Brain microvascular endothelial cell (primary cell): ENCODE results near the gene DHODH.
"Not testable (repeated sequence)": the region's sequence is repeated elsewhere in the genome, so short reads cannot be mapped to it uniquely, and the experiment has no call there.

Experiments used
- DNase-seq: peaks from one replicate; pipeline ENCODE4 v3.0.0-alpha.2; 2020
- H3K27ac ChIP-seq: fragments of 250-450 bp; sonication (Bioruptor Pico); 2 replicates; pipeline ENCODE4 v1.5.1; 2020; ENCODE audit warnings: mild to moderate bottlenecking, moderate library complexity
- H3K27me3 ChIP-seq: fragments of 250-450 bp; sonication (Bioruptor Pico); replicated peaks from 2 replicates; pipeline ENCODE4 v1.5.1; 2020; ENCODE audit warnings: mild to moderate bottlenecking
- H3K36me3 ChIP-seq: fragments of 250-450 bp; sonication (Bioruptor Pico); replicated peaks from 2 replicates; pipeline ENCODE4 v1.5.1; 2020; ENCODE audit warnings: mild to moderate bottlenecking
- H3K4me3 ChIP-seq: 2 replicates; pipeline ENCODE4 v1.5.1; 2011; ENCODE audit warnings: low read depth, mild to moderate bottlenecking, control low read depth, low read length, moderate library complexity
- CTCF ChIP-seq: IDR thresholded peaks from 2 replicates; pipeline ENCODE4 v1.5.1; 2011; ENCODE audit warnings: low read depth, mild to moderate bottlenecking, moderate library complexity, low read length, control low read depth, inconsistent platforms; ENCODE audit errors: missing control alignments
- in situ Hi-C: cut with HindIII; loops from 2 replicates; pipeline ENCODE4 v1.10.0; 2017; ENCODE audit warnings: low sequenced_read_pairs, low pct_ligation_motif_present

The DHODH gene

GRCh38 chr16:72051818-72052217 lies 43.3 kb downstream of the DHODH start:
- no peak for TF ChIP-seq CTCF

GRCh38 chr16:72054254-72054847 lies 45.8 kb downstream of the DHODH start, which contains the start of gene HP:
Gene HP (plus strand): TSS chr16:72054505. CDS start chr16:72054653, 148 bp downstream.
- H3K36me3 ChIP-seq, H3K4me3 ChIP-seq, H3K27me3 ChIP-seq, DNase-seq, H3K27ac ChIP-seq, in situ Hi-C loops: not testable (repeated sequence)

More at GRCh38 chr16:72051818-72052217, 43.3 kb downstream of the DHODH start:
- DNase-seq, result no peak
- in situ Hi-C loops, result no loop called here
- Histone ChIP-seq H3K4me3 (no peak overlapping the region), H3K27me3 (no peaks in the 10 kb centered on the region), H3K27ac (no peak overlapping the region), H3K36me3 (no peaks in the 10 kb centered on the region)

- no peaks in the 10 kb centered on the region for H3K36me3 ChIP-seq
- H3K27ac ChIP-seq, result no peak overlapping the region
- no peak for TF ChIP-seq CTCF
- no peak overlapping the region for H3K4me3 ChIP-seq
- in situ Hi-C loops, result no loop called here
- DNase-seq, result no peak
- no peaks in the 10 kb centered on the region for H3K27me3 ChIP-seq
Observed at GRCh38 chr16:72055911-72056310, 47.4 kb downstream of the DHODH start.

- in situ Hi-C loops, H3K27me3 ChIP-seq: not testable (repeated sequence)
Observed at GRCh38 chr16:72057313-72057712, 48.8 kb downstream of the DHODH start.

GRCh38 chr16:72059060-72059459 lies 50.5 kb downstream of the DHODH start:
- DNase-seq, result not testable (repeated sequence)

More at GRCh38 chr16:72057313-72057712, 48.8 kb downstream of the DHODH start:
- not testable (repeated sequence) for H3K4me3 ChIP-seq, H3K27ac ChIP-seq, DNase-seq, H3K36me3 ChIP-seq

GRCh38 chr16:72060405-72060804 lies 51.9 kb downstream of the DHODH start:
- Histone ChIP-seq H3K4me3 (no peak overlapping the region), H3K36me3 (no peaks in the 10 kb centered on the region), H3K27me3 (no peaks in the 10 kb centered on the region), H3K27ac (no peak overlapping the region)
- in situ Hi-C loops, result no loop called here
- DNase-seq, result no peak
- no peak for TF ChIP-seq CTCF

More at GRCh38 chr16:72059060-72059459, 50.5 kb downstream of the DHODH start:
- in situ Hi-C loops, H3K27me3 ChIP-seq, H3K36me3 ChIP-seq, H3K4me3 ChIP-seq, H3K27ac ChIP-seq: not testable (repeated sequence)

GRCh38 chr16:72061564-72061963 lies 53.0 kb downstream of the DHODH start:
- DNase-seq, result no peak
- Histone ChIP-seq H3K27ac (no peak overlapping the region), H3K27me3 (no peaks in the 10 kb centered on the region), H3K4me3 (no peak overlapping the region), H3K36me3 (no peaks in the 10 kb centered on the region)
- no peak for TF ChIP-seq CTCF
- in situ Hi-C loops, result no loop called here
